Vagina (tissue), 2 donors: ENCODE results near the gene ZSCAN23.

Experiments
- POLR2A ChIP-seq, 2 donors: fragments of 450-650 bp; IDR thresholded peaks; one replicate each; pipeline ENCODE4 v1.6.1; 2017; ENCODE audit warnings: antibody characterized with exemption in 2 of 2, mild to moderate bottlenecking in 2 of 2, moderate library complexity in 2 of 2
- POLR2AphosphoS5 ChIP-seq, 2 donors: sonication (generic); formaldehyde crosslinking; IDR thresholded peaks; one replicate each; pipeline ENCODE4 v1.9.0; 2017; ENCODE audit warnings: antibody characterized with exemption in 2 of 2, mild to moderate bottlenecking in 2 of 2, low read depth in 1 of 2; ENCODE audit not compliant: insufficient read depth in 1 of 2
- TF ChIP-seq, protein P1 (sequence below), 3 experiments: fragments of 450-650 bp in 2 of 3; fragments of 200-600 bp in 1 of 3; sonication (generic) in 1 of 3; IDR thresholded peaks; one replicate each; pipeline ENCODE4 v1.5.1; 2017 to 2019; ENCODE audit warnings: antibody characterized with exemption in 3 of 3, mild to moderate bottlenecking in 2 of 3, moderate library complexity in 2 of 3

GRCh38 chr6:28442586-28442985, 705 bp downstream of the ZSCAN23 start:
- TF ChIP-seq, protein P1, sequence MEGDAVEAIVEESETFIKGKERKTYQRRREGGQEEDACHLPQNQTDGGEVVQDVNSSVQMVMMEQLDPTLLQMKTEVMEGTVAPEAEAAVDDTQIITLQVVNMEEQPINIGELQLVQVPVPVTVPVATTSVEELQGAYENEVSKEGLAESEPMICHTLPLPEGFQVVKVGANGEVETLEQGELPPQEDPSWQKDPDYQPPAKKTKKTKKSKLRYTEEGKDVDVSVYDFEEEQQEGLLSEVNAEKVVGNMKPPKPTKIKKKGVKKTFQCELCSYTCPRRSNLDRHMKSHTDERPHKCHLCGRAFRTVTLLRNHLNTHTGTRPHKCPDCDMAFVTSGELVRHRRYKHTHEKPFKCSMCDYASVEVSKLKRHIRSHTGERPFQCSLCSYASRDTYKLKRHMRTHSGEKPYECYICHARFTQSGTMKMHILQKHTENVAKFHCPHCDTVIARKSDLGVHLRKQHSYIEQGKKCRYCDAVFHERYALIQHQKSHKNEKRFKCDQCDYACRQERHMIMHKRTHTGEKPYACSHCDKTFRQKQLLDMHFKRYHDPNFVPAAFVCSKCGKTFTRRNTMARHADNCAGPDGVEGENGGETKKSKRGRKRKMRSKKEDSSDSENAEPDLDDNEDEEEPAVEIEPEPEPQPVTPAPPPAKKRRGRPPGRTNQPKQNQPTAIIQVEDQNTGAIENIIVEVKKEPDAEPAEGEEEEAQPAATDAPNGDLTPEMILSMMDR (IDR thresholded peaks at IDR 0.05): no peak
- TF ChIP-seq POLR2A (IDR thresholded peaks at IDR 0.05) (no peak), POLR2AphosphoS5 (IDR thresholded peaks at IDR 0.05; ENCODE audit: insufficient read depth in 1 of 2, low read depth in 1 of 2) (no peak)
